Effector memory CD4-positive, alpha-beta T cell (primary cell): ENCODE data around the gene AKT2.

ENCODE experiments used
- DNase-seq, 3 donors: peaks; one replicate each; pipeline ENCODE4 v3.0.0-alpha.2; 2020
- H3K27ac ChIP-seq: 2 replicates; pipeline ENCODE4 v1.7.0; 2013; ENCODE audit warnings: mild to moderate bottlenecking, low read length, moderate library complexity; ENCODE audit not compliant: insufficient read depth, poor library complexity, severe bottlenecking
- H3K27me3 ChIP-seq: replicated peaks from 2 replicates; pipeline ENCODE4 v1.7.0; 2013; ENCODE audit warnings: mild to moderate bottlenecking, low read length; ENCODE audit not compliant: insufficient read depth, control insufficient read depth, poor library complexity, severe bottlenecking
- H3K36me3 ChIP-seq: 2 replicates; pipeline ENCODE4 v1.7.0; 2013; ENCODE audit warnings: mild to moderate bottlenecking, low read length, moderate library complexity; ENCODE audit not compliant: control insufficient read depth, insufficient read depth
- H3K4me1 ChIP-seq: 2 replicates; pipeline ENCODE4 v1.7.0; 2013; ENCODE audit warnings: low read length, mild to moderate bottlenecking; ENCODE audit not compliant: control insufficient read depth, insufficient read depth, poor library complexity, severe bottlenecking
- H3K4me3 ChIP-seq: 2 replicates; pipeline ENCODE4 v1.7.0; 2013; ENCODE audit warnings: low read length, low read depth, mild to moderate bottlenecking; ENCODE audit not compliant: insufficient read depth, poor library complexity, severe bottlenecking
- H3K9me3 ChIP-seq: 2 replicates; pipeline ENCODE4 v1.7.0; 2013; ENCODE audit warnings: mild to moderate bottlenecking, low read length, moderate library complexity; ENCODE audit not compliant: control insufficient read depth

The AKT2 gene

DNA sequence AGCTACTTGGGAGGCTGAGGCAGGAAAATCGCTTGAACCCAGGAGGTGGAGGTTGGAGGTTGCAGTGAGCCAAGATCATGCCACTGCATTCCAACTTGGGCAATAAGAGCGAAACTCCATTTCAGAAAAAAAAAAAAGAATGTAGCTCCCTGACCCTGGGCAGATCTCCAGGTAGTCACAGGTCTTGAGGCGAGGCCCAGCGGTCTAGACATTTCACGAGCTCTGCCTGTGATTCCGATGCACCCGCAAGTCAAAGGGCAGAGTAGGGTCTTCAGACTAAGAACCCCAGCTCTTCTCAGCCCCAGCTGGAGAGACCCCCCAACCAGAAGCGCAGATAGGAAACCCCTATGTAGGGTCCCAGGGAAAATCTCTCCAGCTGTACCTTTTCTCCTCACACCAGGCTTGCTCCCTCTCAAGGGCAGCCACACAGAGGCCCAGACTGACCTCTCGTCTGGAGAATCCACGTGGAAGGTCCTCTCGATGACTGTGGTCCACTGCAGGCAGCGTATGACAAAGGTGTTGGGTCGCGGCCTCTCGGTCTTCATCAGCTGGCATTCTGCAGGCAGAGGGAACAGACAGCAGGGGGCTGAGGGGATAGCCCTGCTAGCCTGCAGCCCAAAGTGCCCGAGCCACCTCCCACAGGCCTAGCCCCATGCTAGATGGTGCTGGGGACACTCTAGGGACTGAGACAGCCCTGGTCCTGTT, 30.3 kb downstream of the AKT2 start:
- H3K36me3 ChIP-seq: peaks cover 41% of the 10 kb centered on the region

DNA sequence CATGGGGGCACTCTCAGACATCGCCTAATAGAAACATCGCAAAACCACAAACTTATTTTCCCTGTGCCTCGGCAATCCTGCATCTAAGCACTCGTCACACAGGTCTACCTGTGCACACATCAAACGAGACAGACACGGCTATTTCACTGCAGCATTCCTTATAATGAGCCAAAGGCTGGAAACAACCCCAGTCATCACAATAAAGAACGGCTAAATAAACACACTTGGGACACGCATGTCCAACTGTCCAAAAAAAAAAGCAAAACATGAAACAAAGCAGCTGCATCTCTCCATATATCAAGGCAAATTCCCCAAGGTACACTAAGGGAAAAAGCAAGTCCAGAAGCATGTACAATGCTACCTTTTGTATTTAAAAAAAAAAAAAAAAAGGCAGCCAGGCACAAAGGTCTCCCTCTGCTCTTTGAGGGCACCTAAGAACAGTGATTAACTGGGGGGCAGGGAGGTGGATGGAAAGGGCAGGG, 31.5 kb downstream of the AKT2 start:
- Histone ChIP-seq H3K36me3 (peaks cover 41% of the 10 kb centered on the region), H3K4me3 (no peak overlapping the region), H3K4me1 (no peaks in the 10 kb centered on the region), H3K27me3 (no peaks in the 10 kb centered on the region), H3K9me3 (no peaks in the 10 kb centered on the region), H3K27ac (no peak overlapping the region)
- DNase-seq: no peak

More for the DNA sequence above, 30.3 kb downstream of the AKT2 start:
- Histone ChIP-seq H3K4me1 (no peaks in the 10 kb centered on the region), H3K27ac (no peak overlapping the region), H3K9me3 (no peaks in the 10 kb centered on the region), H3K27me3 (no peaks in the 10 kb centered on the region), H3K4me3 (no peak overlapping the region)
- no peak for DNase-seq

DNA sequence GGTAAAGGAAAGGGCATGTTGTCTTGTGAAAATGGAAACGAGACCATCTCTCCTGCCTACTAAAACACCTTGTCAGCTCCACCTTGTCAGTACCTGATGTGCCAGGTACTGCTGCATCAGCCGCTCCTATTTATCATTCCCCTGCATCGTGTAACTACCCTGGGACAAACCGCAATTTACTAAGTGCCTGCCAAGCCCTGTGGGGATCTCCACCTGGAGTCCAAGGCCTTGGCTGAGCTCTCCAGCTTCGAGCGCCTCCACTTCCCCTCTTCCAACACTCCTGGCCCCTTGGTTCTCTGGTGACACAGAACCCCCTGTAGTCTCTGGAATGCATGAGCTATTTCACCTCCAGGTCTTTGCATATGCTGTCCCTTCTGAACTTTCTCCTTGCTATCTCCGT, 32.8 kb downstream of the AKT2 start:
- Histone ChIP-seq H3K27ac (no peak overlapping the region), H3K4me3 (no peak overlapping the region), H3K4me1 (no peaks in the 10 kb centered on the region), H3K36me3 (peaks cover 41% of the 10 kb centered on the region), H3K9me3 (no peaks in the 10 kb centered on the region), H3K27me3 (no peaks in the 10 kb centered on the region)
- DNase-seq: no peak

DNA sequence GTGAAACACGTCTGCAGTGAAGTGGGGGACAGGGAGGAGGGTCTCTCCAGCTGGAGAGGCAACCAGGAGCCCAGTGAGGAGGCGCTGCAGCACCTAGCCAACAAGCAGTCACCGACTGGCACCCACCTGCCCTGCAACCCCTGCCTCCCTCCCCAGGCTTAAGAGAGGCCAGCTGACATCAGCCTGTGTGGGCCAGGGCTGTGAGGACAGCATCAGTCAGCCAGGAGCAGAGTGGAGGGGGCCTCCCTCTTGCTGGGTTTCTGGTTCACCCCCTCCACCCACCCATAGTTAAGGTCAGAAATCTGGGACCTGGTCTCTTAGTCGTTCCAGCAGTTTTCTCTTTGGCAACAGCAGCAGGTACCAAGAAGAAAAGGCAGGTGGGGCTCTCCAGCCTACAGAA, 33.2 kb downstream of the AKT2 start:
- no peaks in the 10 kb centered on the region for H3K4me1 ChIP-seq
- peaks cover 40% of the 10 kb centered on the region for H3K36me3 ChIP-seq
- H3K9me3 ChIP-seq: no peaks in the 10 kb centered on the region
- no peak for DNase-seq
- H3K4me3 ChIP-seq: no peak overlapping the region
- no peak overlapping the region for H3K27ac ChIP-seq
- no peaks in the 10 kb centered on the region for H3K27me3 ChIP-seq

DNA sequence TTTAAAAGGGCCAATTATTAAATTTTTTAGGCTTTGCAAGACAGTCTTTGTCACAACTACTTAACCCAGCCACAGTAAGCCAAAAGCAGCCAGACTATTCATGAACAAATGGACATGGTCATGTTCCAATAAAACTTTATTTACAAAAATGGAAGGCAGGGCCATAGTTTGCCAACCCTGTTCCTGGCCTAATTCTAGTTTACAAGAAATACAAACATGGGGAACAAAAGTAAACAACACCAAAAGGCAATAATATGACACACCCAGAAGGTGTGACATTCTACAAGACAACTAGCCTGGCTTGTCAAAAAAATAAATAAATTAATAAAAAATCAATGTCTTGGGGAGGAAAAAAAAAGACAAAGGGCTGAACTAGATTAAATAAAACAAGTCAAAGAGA, 33.9 kb downstream of the AKT2 start:
- DNase-seq: no peak
- Histone ChIP-seq H3K36me3 (peaks cover 33% of the 10 kb centered on the region), H3K27me3 (no peaks in the 10 kb centered on the region)

DNA sequence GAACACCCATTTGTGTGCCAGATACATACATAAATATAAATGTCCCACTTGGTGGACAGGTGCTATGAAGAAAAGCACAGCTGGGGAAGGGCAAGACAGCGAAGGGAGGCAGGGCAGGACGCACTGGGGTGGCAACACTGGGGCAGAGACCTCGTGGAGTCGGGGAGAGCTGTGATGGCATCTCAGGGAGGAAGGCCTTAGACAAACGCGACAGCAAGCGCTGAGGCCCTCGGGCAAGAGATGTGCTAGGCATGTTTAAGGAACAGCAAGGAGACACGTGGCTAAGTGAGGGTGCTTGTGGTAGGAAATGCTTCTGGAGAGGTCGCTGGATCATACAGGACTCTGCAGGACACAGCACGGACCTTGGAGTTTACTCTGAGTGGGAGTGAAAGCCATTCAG, 35.4 kb downstream of the AKT2 start:
- DNase-seq: no peak
- H3K36me3 ChIP-seq: peaks cover 18% of the 10 kb centered on the region
- H3K27ac ChIP-seq: no peak overlapping the region
- no peaks in the 10 kb centered on the region for H3K9me3 ChIP-seq
- H3K4me1 ChIP-seq: no peaks in the 10 kb centered on the region
- H3K27me3 ChIP-seq: no peaks in the 10 kb centered on the region
- H3K4me3 ChIP-seq: no peak overlapping the region

More for the DNA sequence above, 33.9 kb downstream of the AKT2 start:
- H3K4me1 ChIP-seq: no peaks in the 10 kb centered on the region
- H3K4me3 ChIP-seq: no peak overlapping the region
- H3K9me3 ChIP-seq: no peaks in the 10 kb centered on the region
- no peak overlapping the region for H3K27ac ChIP-seq

DNA sequence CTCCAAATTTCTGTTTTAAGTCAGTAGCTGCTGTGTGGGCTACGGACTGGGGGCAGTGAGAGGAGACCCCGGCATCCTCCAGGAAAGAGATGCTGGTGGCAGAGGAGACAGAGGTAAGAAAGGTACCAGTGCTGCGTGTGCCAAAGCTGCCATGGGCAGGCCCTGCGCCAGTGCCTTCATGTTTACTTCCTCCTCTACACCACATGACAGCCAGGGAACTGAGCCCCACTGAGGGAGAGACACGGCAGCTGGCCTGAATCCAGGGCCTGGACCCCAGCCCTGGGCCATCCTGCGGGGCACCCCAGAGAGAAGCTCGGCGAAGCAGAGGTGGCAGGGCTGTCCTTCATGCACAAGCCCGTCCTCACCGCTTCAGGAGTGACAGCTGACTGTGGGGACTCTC, 35.9 kb downstream of the AKT2 start:
- DNase-seq: no peak
- Histone ChIP-seq H3K36me3 (peaks cover 14% of the 10 kb centered on the region), H3K27me3 (no peaks in the 10 kb centered on the region), H3K27ac (no peak overlapping the region), H3K4me3 (no peak overlapping the region), H3K9me3 (no peaks in the 10 kb centered on the region), H3K4me1 (no peaks in the 10 kb centered on the region)

DNA sequence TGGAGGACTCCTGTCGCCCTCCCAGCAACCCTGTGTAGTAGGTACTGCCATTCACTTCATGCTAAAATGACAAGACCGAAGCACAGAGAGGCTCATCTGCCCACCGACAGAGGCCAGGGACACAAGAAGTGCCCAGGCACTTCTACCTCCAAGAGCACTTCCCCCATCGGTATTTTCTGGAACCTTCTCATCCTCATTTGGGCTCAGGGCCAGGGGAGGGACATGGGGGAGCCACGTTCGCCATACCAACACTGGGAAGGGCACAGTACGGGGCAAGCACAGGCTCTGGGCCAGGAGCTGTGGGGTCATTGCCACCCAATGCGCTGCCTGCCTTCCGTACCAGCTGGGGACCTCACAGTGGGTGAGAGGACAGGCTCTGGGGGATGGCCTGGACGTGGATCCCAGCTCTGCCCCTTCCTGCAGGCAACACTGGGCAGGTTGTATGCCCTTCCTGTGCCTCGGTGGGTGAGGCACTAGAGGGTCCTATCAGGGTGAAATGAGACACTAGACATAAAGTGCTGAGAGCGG, 37.3 kb downstream of the AKT2 start:
- Histone ChIP-seq H3K27me3 (no peaks in the 10 kb centered on the region), H3K9me3 (no peaks in the 10 kb centered on the region), H3K27ac (no peak overlapping the region), H3K36me3 (peaks cover under 1% of the 10 kb centered on the region), H3K4me1 (no peaks in the 10 kb centered on the region), H3K4me3 (no peak overlapping the region)
- DNase-seq: no peak

DNA sequence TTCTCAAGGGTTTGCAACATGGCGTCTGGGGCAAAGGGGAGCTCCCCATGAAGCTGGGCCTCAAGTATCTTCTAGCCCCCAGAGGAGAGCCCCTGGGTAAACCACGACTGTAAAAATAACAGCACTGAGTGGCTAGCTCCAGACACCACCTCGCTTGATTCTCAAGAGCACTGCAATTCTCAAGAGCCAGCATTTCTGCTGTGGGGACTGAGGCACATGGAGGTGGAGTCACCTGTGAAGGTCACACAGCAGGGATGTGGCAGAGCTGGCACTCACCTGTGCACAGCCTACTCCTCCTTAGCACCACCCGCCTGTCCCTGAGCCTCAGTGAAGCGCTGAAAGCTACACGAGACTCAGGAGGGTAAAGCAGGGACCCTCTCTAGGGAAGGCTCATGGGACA, 38.0 kb downstream of the AKT2 start:
- H3K36me3 ChIP-seq: peaks cover 5% of the 10 kb centered on the region
- H3K9me3 ChIP-seq: no peaks in the 10 kb centered on the region
- H3K4me3 ChIP-seq: no peak overlapping the region
- no peak overlapping the region for H3K27ac ChIP-seq
- no peaks in the 10 kb centered on the region for H3K27me3 ChIP-seq
- DNase-seq: no peak
- H3K4me1 ChIP-seq: no peaks in the 10 kb centered on the region

DNA sequence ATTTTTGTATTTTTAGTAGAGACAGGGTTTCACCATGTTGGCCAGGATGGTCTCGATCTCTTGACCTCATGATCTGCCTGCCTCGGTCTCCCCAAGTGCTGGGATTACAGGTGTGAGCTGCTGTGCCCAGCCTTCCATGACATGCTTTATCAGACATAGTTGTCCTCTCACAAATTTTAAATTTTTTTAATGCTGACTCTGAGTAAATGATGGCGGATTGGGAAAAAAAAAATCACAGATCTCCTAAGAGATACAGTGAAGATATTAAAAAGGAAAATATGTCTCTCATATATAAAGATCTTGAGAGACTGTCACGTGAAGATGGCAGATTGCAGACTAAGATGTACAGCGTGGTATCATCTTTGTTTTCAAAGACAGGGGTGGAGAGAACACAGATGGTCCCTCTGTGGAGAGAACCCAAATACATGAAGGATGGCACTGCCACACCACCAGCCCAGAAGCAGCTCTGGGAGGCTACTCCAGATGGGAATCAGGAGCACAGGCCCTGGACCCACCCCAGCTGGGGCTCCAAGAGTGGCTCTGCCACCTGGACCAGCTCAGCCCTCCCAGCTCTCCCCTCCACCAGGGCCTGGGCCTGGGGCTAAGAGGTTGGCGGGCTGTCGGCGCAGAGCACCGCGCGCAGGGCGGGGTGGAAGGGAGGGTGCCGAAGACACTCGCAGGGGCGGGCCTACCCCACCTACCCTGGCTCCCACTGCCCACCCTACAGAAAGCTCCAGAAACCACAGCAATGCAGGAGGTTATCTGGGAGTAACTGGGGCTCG, 38.7 kb downstream of the AKT2 start:
- Histone ChIP-seq H3K9me3 (no peaks in the 10 kb centered on the region), H3K27ac (no peak overlapping the region), H3K4me3 (no peak overlapping the region), H3K27me3 (no peaks in the 10 kb centered on the region), H3K36me3 (peaks cover 12% of the 10 kb centered on the region), H3K4me1 (no peaks in the 10 kb centered on the region)
- DNase-seq: no peak
